MM.1S (cell line): ENCODE measurements around the gene SLCO3A1.

Experiments used
- DNase-seq: peaks from one replicate; pipeline ENCODE4 v3.0.0-alpha.2; 2015
- H2AFZ ChIP-seq: fragments of 300-600 bp; sonication (generic); 2 replicates; pipeline ENCODE4 v1.6.0; 2016; ENCODE audit warnings: antibody characterized with exemption, low read length
- H3F3A ChIP-seq: fragments of 300-600 bp; sonication (generic); 2 replicates; pipeline ENCODE4 v1.6.1; 2016; ENCODE audit warnings: mild to moderate bottlenecking, antibody characterized with exemption, low read length, moderate library complexity, mixed read lengths; ENCODE audit not compliant: insufficient read depth
- H3K27ac ChIP-seq: fragments of 300-600 bp; sonication (generic); 2 replicates; pipeline ENCODE4 v1.5.1; 2016; ENCODE audit warnings: mild to moderate bottlenecking, low read length
- H3K27me3 ChIP-seq: fragments of 300-600 bp; sonication (generic); replicated peaks from 2 replicates; pipeline ENCODE4 v1.6.0; 2016; ENCODE audit warnings: low read length; ENCODE audit not compliant: insufficient read depth
- H3K36me3 ChIP-seq: fragments of 300-600 bp; sonication (generic); replicated peaks from 2 replicates; pipeline ENCODE4 v1.6.1; 2016; ENCODE audit warnings: mild to moderate bottlenecking, low read length, mixed read lengths; ENCODE audit not compliant: insufficient read depth
- H3K4me1 ChIP-seq: fragments of 300-600 bp; sonication (generic); 2 replicates; pipeline ENCODE4 v1.6.1; 2016; ENCODE audit warnings: low read length, mixed read lengths
- H3K4me2 ChIP-seq: fragments of 300-600 bp; sonication (generic); 2 replicates; pipeline ENCODE4 v1.6.0; 2016; ENCODE audit warnings: low read depth, low read length
- H3K4me3 ChIP-seq: fragments of 300-600 bp; sonication (generic); 2 replicates; pipeline ENCODE4 v1.5.1; 2016; ENCODE audit warnings: low read length, mixed read lengths
- H3K79me2 ChIP-seq: fragments of 300-600 bp; sonication (generic); 2 replicates; pipeline ENCODE4 v1.6.1; 2016; ENCODE audit warnings: mixed run types, low read length, mixed read lengths
- H3K9ac ChIP-seq: fragments of 300-600 bp; sonication (generic); 2 replicates; pipeline ENCODE4 v1.6.1; 2016; ENCODE audit warnings: low read length, mixed read lengths
- H3K9me2 ChIP-seq: fragments of 300-600 bp; sonication (generic); replicated peaks from 2 replicates; pipeline ENCODE4 v1.6.1; 2016; ENCODE audit warnings: mild to moderate bottlenecking, low read length, mixed read lengths; ENCODE audit not compliant: insufficient read depth
- H3K9me3 ChIP-seq: fragments of 300-600 bp; sonication (generic); replicated peaks from 2 replicates; pipeline ENCODE4 v1.6.1; 2016; ENCODE audit warnings: mild to moderate bottlenecking, low read length, mixed read lengths; ENCODE audit not compliant: insufficient read depth
- H4K20me1 ChIP-seq: fragments of 300-600 bp; sonication (generic); 2 replicates; pipeline ENCODE4 v1.6.1; 2016; ENCODE audit warnings: mild to moderate bottlenecking, low read length, moderate library complexity, mixed read lengths; ENCODE audit not compliant: insufficient read depth
- EZH2 ChIP-seq: fragments of 300-600 bp; sonication (generic); optimal IDR thresholded peaks from 2 replicates; pipeline ENCODE3; 2017; ENCODE audit warnings: low read depth, mild to moderate bottlenecking, antibody characterized with exemption, low read length, mixed read lengths
- EZH2phosphoT487 ChIP-seq: fragments of 300-600 bp; sonication (generic); IDR thresholded peaks from 2 replicates; pipeline ENCODE4 v1.6.1; 2018; ENCODE audit warnings: antibody characterized with exemption, low read length
- TF ChIP-seq, protein P1 (sequence below): fragments of 300-600 bp; sonication (generic); IDR thresholded peaks from 2 replicates; pipeline ENCODE4 v1.5.1; 2016; ENCODE audit warnings: antibody characterized with exemption, low read length, mixed read lengths

Gene SLCO3A1

DNA sequence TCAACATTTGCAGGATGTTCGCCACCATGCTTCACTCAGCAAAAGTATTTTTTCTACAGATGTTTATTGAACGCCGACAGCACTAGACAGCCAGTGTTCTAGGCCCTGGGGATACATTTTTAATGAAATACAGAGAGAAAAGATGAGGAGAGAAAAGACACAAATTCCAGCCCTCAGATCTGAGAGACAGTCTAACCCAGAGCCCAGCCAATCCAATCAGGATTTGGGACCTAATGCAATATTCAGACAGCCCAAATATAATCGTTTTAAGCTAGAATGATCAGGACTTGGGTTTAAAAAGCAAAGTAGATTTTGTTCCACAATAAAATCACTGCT lies 174.8 kb downstream of the SLCO3A1 start:
- no peaks in the 10 kb centered on the region for H3K9me3 ChIP-seq
- no peaks in the 10 kb centered on the region for H3K9me2 ChIP-seq
- no peaks in the 10 kb centered on the region for H3K36me3 ChIP-seq
- DNase-seq, result no peak
- no peaks in the 10 kb centered on the region for H4K20me1 ChIP-seq
- no peaks in the 10 kb centered on the region for H3K79me2 ChIP-seq
- H3K4me1 ChIP-seq, result no peaks in the 10 kb centered on the region
- H3K4me3 ChIP-seq, result no peak overlapping the region
- H3K9ac ChIP-seq, result no peak overlapping the region
- no peaks in the 10 kb centered on the region for H3F3A ChIP-seq
- no peaks in the 10 kb centered on the region for H3K27me3 ChIP-seq
- H3K4me2 ChIP-seq, result no peak overlapping the region
- H2AFZ ChIP-seq, result no peak overlapping the region
- TF ChIP-seq EZH2 (no peak), EZH2phosphoT487 (no peak)
- TF ChIP-seq, protein P1, sequence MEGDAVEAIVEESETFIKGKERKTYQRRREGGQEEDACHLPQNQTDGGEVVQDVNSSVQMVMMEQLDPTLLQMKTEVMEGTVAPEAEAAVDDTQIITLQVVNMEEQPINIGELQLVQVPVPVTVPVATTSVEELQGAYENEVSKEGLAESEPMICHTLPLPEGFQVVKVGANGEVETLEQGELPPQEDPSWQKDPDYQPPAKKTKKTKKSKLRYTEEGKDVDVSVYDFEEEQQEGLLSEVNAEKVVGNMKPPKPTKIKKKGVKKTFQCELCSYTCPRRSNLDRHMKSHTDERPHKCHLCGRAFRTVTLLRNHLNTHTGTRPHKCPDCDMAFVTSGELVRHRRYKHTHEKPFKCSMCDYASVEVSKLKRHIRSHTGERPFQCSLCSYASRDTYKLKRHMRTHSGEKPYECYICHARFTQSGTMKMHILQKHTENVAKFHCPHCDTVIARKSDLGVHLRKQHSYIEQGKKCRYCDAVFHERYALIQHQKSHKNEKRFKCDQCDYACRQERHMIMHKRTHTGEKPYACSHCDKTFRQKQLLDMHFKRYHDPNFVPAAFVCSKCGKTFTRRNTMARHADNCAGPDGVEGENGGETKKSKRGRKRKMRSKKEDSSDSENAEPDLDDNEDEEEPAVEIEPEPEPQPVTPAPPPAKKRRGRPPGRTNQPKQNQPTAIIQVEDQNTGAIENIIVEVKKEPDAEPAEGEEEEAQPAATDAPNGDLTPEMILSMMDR, result no peak
- H3K27ac ChIP-seq, result no peak overlapping the region

DNA sequence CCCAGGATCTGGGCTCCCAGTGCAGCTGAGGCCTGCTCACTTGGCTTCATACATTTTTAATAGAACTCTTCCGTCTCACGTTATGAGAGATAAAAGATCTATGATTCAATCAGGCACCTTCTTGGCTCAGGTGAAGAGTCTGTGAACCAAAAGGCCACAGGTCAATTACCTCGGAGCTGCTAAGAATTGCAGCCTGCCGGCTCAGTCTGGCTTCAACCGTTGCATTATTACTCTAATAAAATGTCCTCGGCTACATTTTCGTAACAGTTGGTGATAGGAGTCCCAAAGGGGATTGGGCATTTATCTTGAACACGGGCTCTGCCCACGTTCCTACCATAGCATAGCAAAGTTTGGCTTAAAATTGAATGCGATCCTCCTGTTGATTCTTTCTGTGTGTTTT lies 176.3 kb downstream of the SLCO3A1 start:
- H3K27ac ChIP-seq, result no peak overlapping the region
- no peak for DNase-seq
- H3K27me3 ChIP-seq, result no peaks in the 10 kb centered on the region
- H3K9me2 ChIP-seq, result no peaks in the 10 kb centered on the region
- no peak overlapping the region for H3K4me3 ChIP-seq
- H3K79me2 ChIP-seq, result no peaks in the 10 kb centered on the region
- H3K4me2 ChIP-seq, result no peak overlapping the region
- H4K20me1 ChIP-seq, result no peaks in the 10 kb centered on the region
- H3K36me3 ChIP-seq, result no peaks in the 10 kb centered on the region
- H3F3A ChIP-seq, result no peaks in the 10 kb centered on the region
- no peaks in the 10 kb centered on the region for H3K9me3 ChIP-seq
- TF ChIP-seq EZH2, result no peak
- TF ChIP-seq, protein P1, result no peak
- no peak for TF ChIP-seq EZH2phosphoT487
- H3K9ac ChIP-seq, result no peak overlapping the region
- no peak overlapping the region for H2AFZ ChIP-seq
- no peaks in the 10 kb centered on the region for H3K4me1 ChIP-seq

DNA sequence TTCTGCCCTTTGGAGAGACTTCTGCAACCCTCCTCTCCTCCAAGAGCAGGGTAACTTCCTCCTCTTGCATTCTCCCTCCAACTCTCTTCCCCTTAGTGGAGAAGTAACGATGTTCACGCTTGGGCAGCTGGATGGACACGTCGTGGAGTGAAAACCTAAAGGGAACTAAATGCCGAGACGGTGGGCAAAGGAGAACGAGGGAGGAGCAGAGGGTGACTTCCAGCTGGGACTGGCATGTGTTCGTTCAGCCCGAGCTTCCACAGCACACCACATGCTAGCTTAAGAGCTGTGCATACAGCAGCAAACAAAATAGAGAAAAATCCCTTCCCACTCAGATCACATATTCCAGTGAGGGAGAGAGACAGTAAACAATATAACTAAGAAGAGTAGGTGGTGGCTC lies 179.8 kb downstream of the SLCO3A1 start:
- no peak overlapping the region for H2AFZ ChIP-seq
- TF ChIP-seq EZH2, result no peak
- TF ChIP-seq EZH2phosphoT487, result no peak
- H3K4me2 ChIP-seq, result no peak overlapping the region

GRCh38 chr15:92033723-92034122 lies 180.2 kb downstream of the SLCO3A1 start:
- no peaks in the 10 kb centered on the region for H3F3A ChIP-seq
- no peaks in the 10 kb centered on the region for H3K9me3 ChIP-seq
- H3K27ac ChIP-seq, result no peak overlapping the region
- H3K27me3 ChIP-seq, result no peaks in the 10 kb centered on the region
- no peaks in the 10 kb centered on the region for H3K9me2 ChIP-seq
- no peaks in the 10 kb centered on the region for H4K20me1 ChIP-seq
- TF ChIP-seq, protein P1, result no peak
- no peak for TF ChIP-seq EZH2
- no peak for TF ChIP-seq EZH2phosphoT487
- H3K4me2 ChIP-seq, result no peak overlapping the region
- H3K9ac ChIP-seq, result no peak overlapping the region
- H3K36me3 ChIP-seq, result no peaks in the 10 kb centered on the region
- no peaks in the 10 kb centered on the region for H3K79me2 ChIP-seq
- no peak for DNase-seq
- no peak overlapping the region for H2AFZ ChIP-seq
- H3K4me1 ChIP-seq, result no peaks in the 10 kb centered on the region
- H3K4me3 ChIP-seq, result no peak overlapping the region

More for the DNA sequence above, 179.8 kb downstream of the SLCO3A1 start:
- DNase-seq, result no peak
- H3K79me2 ChIP-seq, result no peaks in the 10 kb centered on the region
- no peaks in the 10 kb centered on the region for H3F3A ChIP-seq
- H3K4me1 ChIP-seq, result no peaks in the 10 kb centered on the region
- H3K36me3 ChIP-seq, result no peaks in the 10 kb centered on the region
- H3K27ac ChIP-seq, result no peak overlapping the region
- H3K9me3 ChIP-seq, result no peaks in the 10 kb centered on the region
- H3K27me3 ChIP-seq, result no peaks in the 10 kb centered on the region
- H3K9ac ChIP-seq, result no peak overlapping the region
- no peak overlapping the region for H3K4me3 ChIP-seq
- H4K20me1 ChIP-seq, result no peaks in the 10 kb centered on the region
- no peaks in the 10 kb centered on the region for H3K9me2 ChIP-seq
